ENCODE results near the gene TNS2. TPM values are rescaled to one million over a fixed set of nuclear protein-coding genes. Genes with fewer than 3 reads are reported as not detected.
A peak's percentile ranks its signal among the peaks of the same experiment; 100 is the strongest.

Gene TNS2
- total RNA-seq, 1 experiment from 2014 or later, result 11.5 TPM

- Histone ChIP-seq H2AFZ (0 out of 2 replicates have a peak overlapping the region, but pooled peaks have one; percentile 85), H3K27ac (no peak overlapping the region), H3K9me3 (ENCODE audit: insufficient read depth, low read depth) (no peaks in the 10 kb centered on the region), H3F3A (ENCODE audit: insufficient read depth, low read depth) (peaks cover 70% of the 10 kb centered on the region), H3K4me3 (peak overlapping the region; percentile 89), H3K36me3 (ENCODE audit: low read depth) (no peaks in the 10 kb centered on the region), H3K4me2 (peak overlapping the region; percentile 96), H3K9me2 (ENCODE audit: insufficient read depth) (no peaks in the 10 kb centered on the region), H3K79me2 (ENCODE audit: low read depth) (no peaks in the 10 kb centered on the region), H4K20me1 (ENCODE audit: insufficient read depth) (peaks cover 11% of the 10 kb centered on the region; the same call in 1 of the 2 replicates), H3K27me3 (ENCODE audit: insufficient read depth, low read depth) (no peaks in the 10 kb centered on the region), H3K4me1 (replicated peaks; ENCODE audit: insufficient read depth) (peaks cover 17% of the 10 kb centered on the region)
- intact Hi-C loops (cut with micrococcal nuclease; ENCODE audit: unreplicated experiment), result loop anchor here (5.0 kb wide), 1 partner anchor 38 kb away; the partner anchor contains the start of gene EIF4B
- TF ChIP-seq CTCF (conservative IDR thresholded peaks at IDR 0.05), result no peak
- no peak for TF ChIP-seq EZH2 (IDR thresholded peaks at IDR 0.05; ENCODE audit: low read depth)
- ChIA-PET POLR2A (ENCODE audit: unreplicated experiment) (interaction anchor here (0.6 to 0.8 kb wide), 3 partner anchors 9 to 1041 kb away, joined by 3 to 5 read pairs (median 3); no protein-coding TSS in a partner anchor), CTCF (no interaction called here)
- BruUV-seq (replicated peaks), result no TSS peak
- no peak for DNase-seq
Observed at GRCh38 chr12:53045696-53046045, 4.2 kb upstream of the TNS2 start.

- Histone ChIP-seq H3F3A (ENCODE audit: insufficient read depth, low read depth) (peaks cover 69% of the 10 kb centered on the region), H3K27ac (peak overlapping the region; percentile 39; the same call in 1 of the 2 replicates), H3K4me3 (peak overlapping the region; percentile 89), H3K79me2 (ENCODE audit: low read depth) (0 out of 2 replicates have a peak, but pooled peaks cover 3% of the 10 kb centered on the region), H3K36me3 (ENCODE audit: low read depth) (no peaks in the 10 kb centered on the region), H3K4me1 (replicated peaks; ENCODE audit: insufficient read depth) (peaks cover 18% of the 10 kb centered on the region), H3K4me2 (peak overlapping the region; percentile 96), H3K27me3 (ENCODE audit: insufficient read depth, low read depth) (no peaks in the 10 kb centered on the region), H2AFZ (peak overlapping the region; percentile 85), H3K9me3 (ENCODE audit: insufficient read depth, low read depth) (no peaks in the 10 kb centered on the region), H3K9me2 (ENCODE audit: insufficient read depth) (no peaks in the 10 kb centered on the region), H4K20me1 (ENCODE audit: insufficient read depth) (peaks cover 13% of the 10 kb centered on the region; the same call in 1 of the 2 replicates)
- intact Hi-C loops (cut with micrococcal nuclease; ENCODE audit: unreplicated experiment), result loop anchor here (5.0 kb wide), 1 partner anchor 39 kb away; the partner anchor contains the start of gene EIF4B
- ChIA-PET CTCF (interaction anchor here (0.6 to 2.0 kb wide), 6 partner anchors 9 to 375 kb away, joined by 3 to 14 read pairs (median 4); no protein-coding TSS in a partner anchor), POLR2A (ENCODE audit: unreplicated experiment) (interaction anchor here (0.6 to 1.1 kb wide), 5 partner anchors 26 to 302 kb away, joined by 5 to 28 read pairs (median 7); partner anchors contain the start of genes PFDN5 and SPRYD3)
- TSS peak; percentile 35 for BruUV-seq (replicated peaks)
- TF ChIP-seq CTCF (conservative IDR thresholded peaks at IDR 0.05) (no peak), EZH2 (IDR thresholded peaks at IDR 0.05; ENCODE audit: low read depth) (no peak)
- peak; percentile 51 to 79 for DNase-seq
Observed at GRCh38 chr12:53046655-53047220, 3.1 kb upstream of the TNS2 start.

- Histone ChIP-seq H4K20me1 (ENCODE audit: insufficient read depth) (peaks cover 10% of the 10 kb centered on the region; the same call in 1 of the 2 replicates), H3K9me3 (ENCODE audit: insufficient read depth, low read depth) (no peaks in the 10 kb centered on the region), H3K4me3 (no peak overlapping the region; the same call in 1 of the 2 replicates), H3K79me2 (ENCODE audit: low read depth) (peaks cover 10% of the 10 kb centered on the region), H3K9me2 (ENCODE audit: insufficient read depth) (no peaks in the 10 kb centered on the region), H3K27ac (peak overlapping the region; percentile 36; the same call in 1 of the 2 replicates), H3K4me2 (peak overlapping the region; percentile 16; the same call in 1 of the 2 replicates), H3F3A (ENCODE audit: insufficient read depth, low read depth) (peaks cover 62% of the 10 kb centered on the region), H3K36me3 (ENCODE audit: low read depth) (no peaks in the 10 kb centered on the region), H3K27me3 (ENCODE audit: insufficient read depth, low read depth) (no peaks in the 10 kb centered on the region), H2AFZ (no peak overlapping the region), H3K4me1 (replicated peaks; ENCODE audit: insufficient read depth) (peaks cover 25% of the 10 kb centered on the region)
- peak in 1 of 2 experiments; percentile 86 for DNase-seq
- no TSS peak for BruUV-seq (replicated peaks)
- TF ChIP-seq CTCF (conservative IDR thresholded peaks at IDR 0.05) (peak; percentile 42), EZH2 (IDR thresholded peaks at IDR 0.05; ENCODE audit: low read depth) (no peak)
- intact Hi-C loops (cut with micrococcal nuclease; ENCODE audit: unreplicated experiment), result loop anchor here (2.0 to 5.0 kb wide), 2 partner anchors 31 to 40 kb away; partner anchors contain the start of genes EIF4B and SPRYD3
- POLR2A ChIA-PET (ENCODE audit: unreplicated experiment), result interaction anchor here (0.5 to 1.1 kb wide), 11 partner anchors 14 to 1154 kb away, joined by 3 to 28 read pairs (median 5); partner anchors contain the start of genes PFDN5 and SPRYD3
- CTCF ChIA-PET, result interaction anchor here (0.7 to 2.0 kb wide), 3 partner anchors 14 to 374 kb away, joined by 4 to 14 read pairs (median 5); no protein-coding TSS in a partner anchor
Observed at GRCh38 chr12:53047221-53048032, 2.4 kb upstream of the TNS2 start.

Measured in PC-9 (cell line).